Measurements from ENCODE around the gene NOP56.

NOP56 gene, protein sequence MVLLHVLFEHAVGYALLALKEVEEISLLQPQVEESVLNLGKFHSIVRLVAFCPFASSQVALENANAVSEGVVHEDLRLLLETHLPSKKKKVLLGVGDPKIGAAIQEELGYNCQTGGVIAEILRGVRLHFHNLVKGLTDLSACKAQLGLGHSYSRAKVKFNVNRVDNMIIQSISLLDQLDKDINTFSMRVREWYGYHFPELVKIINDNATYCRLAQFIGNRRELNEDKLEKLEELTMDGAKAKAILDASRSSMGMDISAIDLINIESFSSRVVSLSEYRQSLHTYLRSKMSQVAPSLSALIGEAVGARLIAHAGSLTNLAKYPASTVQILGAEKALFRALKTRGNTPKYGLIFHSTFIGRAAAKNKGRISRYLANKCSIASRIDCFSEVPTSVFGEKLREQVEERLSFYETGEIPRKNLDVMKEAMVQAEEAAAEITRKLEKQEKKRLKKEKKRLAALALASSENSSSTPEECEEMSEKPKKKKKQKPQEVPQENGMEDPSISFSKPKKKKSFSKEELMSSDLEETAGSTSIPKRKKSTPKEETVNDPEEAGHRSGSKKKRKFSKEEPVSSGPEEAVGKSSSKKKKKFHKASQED
- long read RNA-seq, donor 1, transcript NOP56-220 (2 exons, 2,662 nt): minor isoform, 6 of 199 reads
- long read RNA-seq, donor 1, transcript NOP56-219 (1 exons, 2,980 nt): minor isoform, 47 of 199 reads
- long read RNA-seq, donor 1, transcript NOP56-201 (12 exons, 2,400 nt): minor isoform, 15 of 199 reads
- long read RNA-seq, donor 1, transcript NOP56-208 (2 exons, 735 nt): major isoform, 91 of 199 reads
- long read RNA-seq, donor 1, partial matches to known transcripts: 26 of 199 reads
- long read RNA-seq, donor 1, other reads (novel, unspliced or antisense): 0 of 199 reads
- long read RNA-seq, donor 2, transcript NOP56-219 (1 exons, 2,980 nt): minor isoform, 17 of 86 reads
- long read RNA-seq, donor 2, transcript NOP56-208 (2 exons, 735 nt): major isoform, 34 of 86 reads
- long read RNA-seq, donor 2, transcript NOP56-201 (12 exons, 2,400 nt): minor isoform, 8 of 86 reads
- long read RNA-seq, donor 2, transcript NOP56-220 (2 exons, 2,662 nt): minor isoform, 9 of 86 reads
- long read RNA-seq, donor 2, partial matches to known transcripts: 11 of 86 reads
- long read RNA-seq, donor 2, other reads (novel, unspliced or antisense): 0 of 86 reads
- long read RNA-seq, donor 3, transcript NOP56-208 (2 exons, 735 nt): major isoform, 39 of 72 reads
- long read RNA-seq, donor 3, transcript NOP56-219 (1 exons, 2,980 nt): minor isoform, 16 of 72 reads
- long read RNA-seq, donor 3, partial matches to known transcripts: 7 of 72 reads
- long read RNA-seq, donor 3, other reads (novel, unspliced or antisense): 0 of 72 reads
- long read RNA-seq, donor 4, transcript NOP56-219 (1 exons, 2,980 nt): minor isoform, 44 of 175 reads
- long read RNA-seq, donor 4, transcript NOP56-208 (2 exons, 735 nt): major isoform, 64 of 175 reads
- long read RNA-seq, donor 4, transcript NOP56-220 (2 exons, 2,662 nt): minor isoform, 8 of 175 reads
- long read RNA-seq, donor 4, transcript NOP56-205 (3 exons, 859 nt): minor isoform, 8 of 175 reads
- long read RNA-seq, donor 4, partial matches to known transcripts: 35 of 175 reads
- long read RNA-seq, donor 4, other reads (novel, unspliced or antisense): 0 of 175 reads
- long read RNA-seq, donor 5, transcript NOP56-208 (2 exons, 735 nt): major isoform, 93 of 284 reads
- long read RNA-seq, donor 5, transcript NOP56-201 (12 exons, 2,400 nt): minor isoform, 9 of 284 reads
- long read RNA-seq, donor 5, transcript NOP56-219 (1 exons, 2,980 nt): minor isoform, 43 of 284 reads
- long read RNA-seq, donor 5, partial matches to known transcripts: 130 of 284 reads
- long read RNA-seq, donor 5, other reads (novel, unspliced or antisense): 0 of 284 reads
- long read RNA-seq, donor 6, transcript NOP56-208 (2 exons, 735 nt): major isoform, 58 of 102 reads
- long read RNA-seq, donor 6, transcript NOP56-201 (12 exons, 2,400 nt): minor isoform, 9 of 102 reads
- long read RNA-seq, donor 6, transcript NOP56-219 (1 exons, 2,980 nt): minor isoform, 27 of 102 reads
- long read RNA-seq, donor 6, partial matches to known transcripts: 0 of 102 reads
- long read RNA-seq, donor 6, other reads (novel, unspliced or antisense): 0 of 102 reads
- long read RNA-seq, donor 7, transcript NOP56-205 (3 exons, 859 nt): minor isoform, 9 of 258 reads
- long read RNA-seq, donor 7, transcript NOP56-201 (12 exons, 2,400 nt): minor isoform, 9 of 258 reads
- long read RNA-seq, donor 7, transcript NOP56-208 (2 exons, 735 nt): major isoform, 111 of 258 reads
- long read RNA-seq, donor 7, transcript NOP56-219 (1 exons, 2,980 nt): minor isoform, 61 of 258 reads
- long read RNA-seq, donor 7, partial matches to known transcripts: 50 of 258 reads
- long read RNA-seq, donor 7, other reads (novel, unspliced or antisense): 0 of 258 reads
- long read RNA-seq, donor 8, transcript NOP56-219 (1 exons, 2,980 nt): minor isoform, 32 of 161 reads
- long read RNA-seq, donor 8, transcript NOP56-201 (12 exons, 2,400 nt): minor isoform, 10 of 161 reads
- long read RNA-seq, donor 8, transcript NOP56-205 (3 exons, 859 nt): minor isoform, 6 of 161 reads
- long read RNA-seq, donor 8, transcript NOP56-208 (2 exons, 735 nt): major isoform, 48 of 161 reads
- long read RNA-seq, donor 8, partial matches to known transcripts: 57 of 161 reads
- long read RNA-seq, donor 8, other reads (novel, unspliced or antisense): 0 of 161 reads

- peak; percentile 96 for DNase-seq
These were observed at the start of gene NOP56 for GRCh38 chr20:2651772-2652723. NOP56 (plus strand) TSS chr20:2652632; CDS start chr20:2652661, 29 bp downstream.

DNA sequence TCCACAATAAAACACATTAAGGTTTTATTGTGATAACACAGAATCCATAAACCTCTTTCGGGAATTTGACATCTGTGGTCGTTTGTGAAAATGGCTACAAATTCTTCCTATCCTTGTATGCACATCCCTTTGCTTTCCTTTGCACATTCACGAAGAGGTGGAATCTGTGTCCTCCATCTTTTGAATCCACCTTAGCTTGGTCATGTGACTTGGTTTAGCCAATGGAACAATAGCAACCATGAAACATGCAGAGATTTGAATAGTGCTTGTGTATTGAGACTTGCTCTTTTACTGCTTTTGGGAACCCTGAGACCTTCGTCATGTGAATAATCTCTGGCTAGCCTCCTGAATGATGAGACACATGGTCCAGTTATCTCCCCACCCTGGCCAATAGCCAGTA, 49.7 kb upstream of the NOP56 start:
- no peak for DNase-seq

DNA sequence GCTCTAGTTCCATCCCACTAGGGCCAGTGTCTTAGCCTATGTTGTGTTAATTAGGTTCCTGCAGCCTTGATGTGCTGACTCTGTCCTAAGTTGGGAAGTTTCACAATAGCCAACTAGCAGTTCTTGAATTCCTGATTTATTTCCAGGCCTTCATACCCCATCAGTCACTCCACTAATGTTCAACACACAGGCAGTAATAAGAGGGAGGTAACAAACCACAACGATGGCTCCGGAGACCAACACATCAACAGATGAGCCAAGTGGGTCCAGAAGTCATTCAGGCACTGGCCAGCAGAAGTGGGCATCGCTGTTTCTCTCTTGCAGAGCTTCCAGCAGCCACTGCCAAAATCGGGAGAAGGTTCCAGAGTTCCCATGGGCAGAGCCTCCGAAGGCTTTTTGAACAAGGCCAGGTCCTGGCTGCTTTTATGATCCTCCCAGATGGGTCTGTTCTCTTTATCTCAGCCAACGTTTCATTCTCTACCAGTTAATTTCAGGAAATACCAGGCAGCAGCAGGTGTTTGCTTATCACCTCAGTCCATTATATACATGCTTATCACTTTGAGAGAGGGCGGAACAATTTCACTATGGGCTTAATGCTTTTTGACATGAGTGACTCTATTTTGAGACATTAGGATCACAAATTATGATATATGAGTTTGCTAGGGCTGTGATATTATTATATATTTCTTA, 48.5 kb upstream of the NOP56 start:
- no peak for DNase-seq

DNA sequence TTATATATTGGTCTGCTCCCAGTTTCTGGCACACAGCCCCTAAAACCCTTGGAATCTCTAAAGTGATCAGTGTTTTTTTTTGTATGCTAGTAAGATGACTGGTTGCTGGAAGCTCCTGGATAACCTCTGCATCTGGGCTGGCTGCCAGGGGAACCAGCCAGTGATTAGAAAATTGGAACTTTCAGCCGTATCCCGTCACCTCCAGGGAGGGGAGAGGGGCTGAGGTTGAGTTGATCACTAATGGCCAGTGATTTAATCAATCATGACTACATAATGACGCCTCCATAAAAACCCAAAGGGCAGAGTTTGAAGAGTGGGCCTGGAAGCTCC, 48.0 kb upstream of the NOP56 start:
- no peak for DNase-seq

GRCh38 chr20:2606507-2607006, 45.9 kb upstream of the NOP56 start:
- DNase-seq: no peak

DNA sequence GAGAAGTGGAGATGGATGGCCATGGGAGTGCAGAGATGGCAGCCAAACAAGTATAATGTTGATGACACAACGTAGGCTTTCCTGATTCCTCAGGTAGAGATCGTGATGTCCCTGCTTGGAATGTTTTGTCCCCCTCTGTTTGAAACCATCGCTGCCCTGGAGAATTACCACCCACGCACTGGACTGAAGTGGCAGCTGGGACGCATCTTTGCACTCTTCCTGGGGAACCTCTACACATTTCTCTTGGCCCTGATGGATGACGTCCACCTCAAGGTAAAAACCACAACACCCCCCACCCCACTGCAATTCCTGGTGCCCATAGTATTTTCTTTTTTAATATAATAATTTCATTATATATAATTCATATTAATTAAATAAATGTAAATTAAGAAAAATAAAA, 42.1 kb upstream of the NOP56 start:
- no peak for DNase-seq

GRCh38 chr20:2610941-2611720, 41.3 kb upstream of the NOP56 start:
- DNase-seq: no peak

GRCh38 chr20:2612073-2612472, 40.4 kb upstream of the NOP56 start:
- DNase-seq: no peak

DNA sequence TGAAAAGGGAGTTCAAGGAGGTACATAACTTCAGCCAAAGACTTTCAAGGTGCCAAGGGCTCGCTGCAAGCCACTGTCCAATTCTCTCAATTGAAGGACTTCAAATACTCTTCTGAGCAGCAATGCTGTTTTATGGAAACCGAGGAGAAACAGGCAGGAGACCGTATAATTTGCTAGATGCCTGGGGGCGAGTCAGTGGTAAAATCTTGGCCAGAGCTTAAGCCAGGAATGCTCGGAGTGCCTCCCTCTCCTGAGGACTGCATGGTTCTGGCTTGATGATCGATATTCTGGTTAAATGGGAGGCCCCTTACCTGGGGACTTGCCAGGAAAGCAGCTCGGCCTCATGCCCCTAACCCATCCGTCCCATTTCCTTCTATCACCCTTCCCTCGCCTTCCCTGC, 35.8 kb upstream of the NOP56 start:
- no peak for DNase-seq

DNA sequence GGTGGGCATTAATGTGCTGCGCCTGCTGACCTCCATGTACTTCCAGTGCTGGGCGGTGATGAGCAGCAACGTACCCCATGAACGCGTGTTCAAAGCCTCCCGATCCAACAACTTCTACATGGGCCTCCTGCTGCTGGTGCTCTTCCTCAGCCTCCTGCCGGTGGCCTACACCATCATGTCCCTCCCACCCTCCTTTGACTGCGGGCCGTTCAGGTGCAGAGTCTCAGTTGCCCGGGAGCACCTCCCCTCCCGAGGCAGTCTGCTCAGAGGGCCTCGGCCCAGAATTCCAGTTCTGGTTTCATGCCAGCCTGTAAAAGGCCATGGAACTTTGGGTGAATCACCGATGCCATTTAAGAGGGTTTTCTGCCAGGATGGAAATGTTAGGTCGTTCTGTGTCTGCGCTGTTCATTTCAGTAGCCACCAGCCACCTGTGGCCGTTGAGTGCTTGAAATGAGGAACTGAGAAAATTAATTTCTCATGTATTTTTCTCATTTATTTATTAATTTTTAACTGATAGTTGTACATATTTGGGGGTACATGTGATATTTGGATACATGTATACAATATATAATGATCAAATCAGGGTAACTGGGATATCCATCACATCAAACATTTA, 35.2 kb upstream of the NOP56 start:
- no peak for DNase-seq

DNA sequence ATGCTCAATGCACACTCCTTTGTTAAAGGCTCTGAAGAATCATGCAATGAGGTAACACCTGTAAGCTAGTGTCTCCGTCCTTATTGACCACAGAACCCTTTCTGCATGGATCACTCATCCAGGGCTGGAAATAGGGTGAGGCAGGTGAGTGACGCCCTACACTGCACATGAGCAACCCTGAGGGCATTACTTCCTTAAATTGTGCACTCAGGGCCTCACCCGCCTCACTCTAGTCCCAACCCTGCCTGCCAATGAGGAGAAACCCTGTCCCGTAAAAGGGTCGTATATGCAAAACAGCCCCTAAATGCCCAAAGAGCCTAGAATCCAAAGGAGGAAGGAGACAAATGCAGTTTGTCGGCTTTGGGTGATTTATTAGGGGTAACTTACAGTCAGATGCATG, 33.6 kb upstream of the NOP56 start:
- no peak for DNase-seq

GRCh38 chr20:2619337-2619736, 33.1 kb upstream of the NOP56 start:
- no peak for DNase-seq

DNA sequence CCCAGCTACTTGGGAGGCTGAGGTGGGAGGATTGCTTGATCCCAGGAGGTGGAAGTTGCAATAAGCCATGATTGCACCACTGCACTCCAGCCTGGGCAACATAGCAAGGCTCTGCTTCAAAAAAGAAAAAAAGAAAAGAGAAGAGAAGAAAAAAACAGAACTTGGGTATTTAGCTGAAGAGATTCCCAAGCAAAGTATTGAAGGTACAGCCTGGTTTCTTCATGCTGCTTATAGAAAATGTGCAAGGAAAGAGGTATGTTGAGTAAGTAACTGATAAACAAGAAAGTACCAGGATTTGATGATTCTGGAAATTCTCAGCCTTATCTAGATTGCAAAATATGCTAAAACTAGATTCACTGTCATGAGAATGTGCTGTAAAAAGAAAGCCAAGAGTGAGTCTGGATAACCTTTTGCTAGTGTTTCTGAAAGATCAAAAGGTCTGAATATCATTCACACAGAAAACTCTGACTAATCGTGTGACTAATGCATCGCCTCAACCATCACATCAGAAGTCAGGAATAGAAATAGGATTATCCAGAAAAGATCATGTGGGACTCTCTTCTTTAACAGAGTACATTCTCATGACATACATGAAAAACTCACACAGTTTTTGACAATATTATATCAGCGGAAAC, 32.4 kb upstream of the NOP56 start:
- DNase-seq: no peak

GRCh38 chr20:2624190-2624589, 28.2 kb upstream of the NOP56 start:
- no peak for DNase-seq

DNA sequence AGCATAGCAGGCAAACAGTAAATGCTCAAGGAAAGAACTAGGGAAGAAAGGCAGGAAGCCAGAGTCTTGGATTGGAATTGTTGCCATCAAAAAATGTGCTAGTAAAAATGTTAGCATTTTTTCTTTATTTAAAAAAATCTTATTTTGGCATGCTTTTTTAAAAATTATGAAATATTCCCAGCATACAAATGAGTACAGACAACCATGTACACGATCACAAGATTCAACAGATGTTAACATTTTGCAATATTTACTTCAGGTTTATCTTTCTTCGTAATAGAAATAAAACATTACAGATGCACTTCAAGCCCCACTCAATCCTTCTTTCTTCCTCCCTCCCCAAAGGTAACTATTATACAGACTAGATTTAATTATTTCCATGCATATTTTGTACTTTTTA, 27.4 kb upstream of the NOP56 start:
- no peak for DNase-seq

Data from right kidney (tissue), 9 donors.